HepG2 (cell line): ENCODE results near the gene RIMBP2. TPM values are rescaled to one million over a fixed set of nuclear protein-coding genes. Genes with fewer than 3 reads are reported as not detected.

ENCODE experiments used
- ATAC-seq: fragments of 200-7000 bp; cut with Tn5 transposase; 3 replicates; pipeline ENCODE4 v1.9.1; 2020; ENCODE audit warnings: mild to moderate bottlenecking, moderate library complexity
- BruUV-seq: library from RNA; stranded (reverse); fragments of 400-500 nt; replicated peaks from 2 replicates; lab custom pipeline; 2021; lab: Mats Ljungman, UMichigan
- CTCF ChIA-PET: fragments of 300-600 bp; formaldehyde crosslinking; extraction: SDS; loops from one replicate; lab custom pipeline; 2021; ENCODE audit warnings: low total read pairs, inconsistent platforms, low intra/inter-chr PET ratio; lab: Yijun Ruan, JAX
- POLR2A ChIA-PET: fragments of 350-600 bp; sonication (Branson Sonifier 250); formaldehyde crosslinking; loops from one replicate; lab custom pipeline; 2020; ENCODE audit warnings: antibody characterized with exemption, inconsistent platforms; lab: Yijun Ruan, JAX
- DNase-seq: peaks from one replicate; pipeline ENCODE4 v3.0.0-alpha.2; 2015; ENCODE audit warnings: low spot score
- FAIRE-seq: peaks from 3 replicates; lab custom pipeline; 2011; peaks lifted over from hg19 to GRCh38; lab: Jason Lieb, UNC
- H2AFZ ChIP-seq: one replicate; pipeline ENCODE4 v1.6.1; 2011; ENCODE audit warnings: low read length, inconsistent platforms
- H3K27ac ChIP-seq: fragments of 300-600 bp; 3 replicates; pipeline ENCODE4 v1.8.0; 2011; ENCODE audit warnings: mixed run types, mild to moderate bottlenecking, mixed read lengths, low read length, inconsistent platforms; ENCODE audit not compliant: insufficient read depth; ENCODE audit errors: extremely low read length
- H3K27me3 ChIP-seq, 2 experiments: fragments of 200-600 bp in 1 of 2; 2 replicates in 1 of 2; 3 replicates in 1 of 2; pipeline versions ENCODE4 v1.6.0 to v1.8.0; 2011; ENCODE audit warnings: low read length in 2 of 2, mild to moderate bottlenecking in 2 of 2, moderate library complexity in 2 of 2, inconsistent platforms in 1 of 2; ENCODE audit not compliant: insufficient read depth in 2 of 2, control insufficient read depth in 1 of 2
- H3K36me3 ChIP-seq, 2 experiments: fragments of 200-600 bp in 1 of 2; replicated peaks in 1 of 2; 2 replicates in 1 of 2; 3 replicates in 1 of 2; pipeline versions ENCODE4 v1.5.1 to v1.8.0; 2011; ENCODE audit warnings: low read length in 2 of 2, inconsistent platforms in 1 of 2; ENCODE audit not compliant: insufficient read depth in 2 of 2, control insufficient read depth in 1 of 2
- H3K4me1 ChIP-seq: 2 replicates; pipeline ENCODE4 v1.5.1; 2012; ENCODE audit warnings: low read length, inconsistent platforms; ENCODE audit not compliant: insufficient read depth
- H3K4me2 ChIP-seq: 2 replicates; pipeline ENCODE4 v1.6.0; 2011; ENCODE audit warnings: low read depth, low read length, inconsistent platforms
- H3K4me3 ChIP-seq, 3 experiments: fragments of 200-600 bp in 1 of 3; sonication (generic), shearing (Covaris generic) in 1 of 3; replicated peaks in 1 of 3; 2 replicates each; pipeline ENCODE4 v1.5.1; 2011 to 2016; ENCODE audit warnings: low read length in 3 of 3, inconsistent platforms in 2 of 3, low read depth in 2 of 3, mild to moderate bottlenecking in 2 of 3, control low read depth in 1 of 3, mixed read lengths in 1 of 3; ENCODE audit not compliant: insufficient read depth in 1 of 3
- H3K79me2 ChIP-seq: one replicate; pipeline ENCODE4 v1.6.1; 2011; ENCODE audit warnings: low read length, inconsistent platforms; ENCODE audit not compliant: insufficient read depth
- H3K9ac ChIP-seq: 2 replicates; pipeline ENCODE4 v1.6.0; 2011; ENCODE audit warnings: mild to moderate bottlenecking, low read depth, low read length, inconsistent platforms; ENCODE audit not compliant: insufficient read depth
- H3K9me3 ChIP-seq: 2 replicates; pipeline ENCODE4 v1.5.1; 2012; ENCODE audit warnings: mild to moderate bottlenecking, low read length
- H4K20me1 ChIP-seq: 2 replicates; pipeline ENCODE4 v1.6.0; 2011; ENCODE audit warnings: inconsistent platforms, mild to moderate bottlenecking, low read length, moderate library complexity; ENCODE audit not compliant: insufficient read depth
- ATF2 ChIP-seq: sonication (generic); formaldehyde crosslinking; IDR thresholded peaks from 2 replicates; pipeline ENCODE4 v1.4.0; 2020; ENCODE audit warnings: missing genetic modification reagents
- BHLHE40 ChIP-seq: IDR thresholded peaks from 2 replicates; pipeline ENCODE4 v1.6.1; 2011; ENCODE audit warnings: low read length, improper control_type of control experiment
- GABPA ChIP-seq, 2 experiments: IDR thresholded peaks; 2 replicates each; pipeline ENCODE4 v1.6.1; 2011 to 2016; ENCODE audit warnings: low read depth in 2 of 2, low read length in 1 of 2, missing biosample characterization in 1 of 2, missing genetic modification characterization in 1 of 2
- GTF2F1 ChIP-seq: fragments of 150-350 bp; IDR thresholded peaks from 2 replicates; pipeline ENCODE4 v1.6.1; 2014; ENCODE audit warnings: low read length
- MLXIP ChIP-seq: sonication (generic); formaldehyde crosslinking; IDR thresholded peaks from 2 replicates; pipeline ENCODE4 v1.9.0; 2021; ENCODE audit warnings: missing genetic modification reagents, borderline replicate concordance
- MTA1 ChIP-seq: sonication (generic); formaldehyde crosslinking; IDR thresholded peaks from 2 replicates; pipeline ENCODE4 v1.4.0; 2020; ENCODE audit warnings: missing genetic modification reagents, mild to moderate bottlenecking, borderline replicate concordance
- SNRNP70 ChIP-seq: fragments of 200-400 bp; formaldehyde crosslinking; IDR thresholded peaks from 2 replicates; pipeline ENCODE4 v1.6.1; 2017; ENCODE audit warnings: mild to moderate bottlenecking, low read depth, low read length, moderate library complexity
- ZBTB2 ChIP-seq: sonication (generic); formaldehyde crosslinking; IDR thresholded peaks from 2 replicates; pipeline ENCODE4 v1.8.0; 2022; ENCODE audit warnings: low read depth, missing genetic modification reagents
- ZFY ChIP-seq: sonication (generic); formaldehyde crosslinking; IDR thresholded peaks from 2 replicates; pipeline ENCODE4 v1.4.0; 2020; ENCODE audit warnings: missing genetic modification reagents
- ZNF124 ChIP-seq: sonication (generic); formaldehyde crosslinking; IDR thresholded peaks from 2 replicates; pipeline ENCODE4 v1.4.0; 2020; ENCODE audit warnings: missing genetic modification reagents
- ZNF224 ChIP-seq: sonication (generic); formaldehyde crosslinking; IDR thresholded peaks from 2 replicates; pipeline ENCODE4 v1.5.0; 2020; ENCODE audit warnings: mild to moderate bottlenecking, missing genetic modification reagents
- ZNF232 ChIP-seq: sonication (generic); formaldehyde crosslinking; IDR thresholded peaks from 2 replicates; pipeline ENCODE4 v1.4.0; 2020; ENCODE audit warnings: missing genetic modification reagents, borderline replicate concordance
- ZNF3 ChIP-seq: IDR thresholded peaks from 2 replicates; pipeline ENCODE4 v1.7.0; 2017; ENCODE audit warnings: inconsistent platforms
- ZNF7 ChIP-seq: IDR thresholded peaks from 2 replicates; pipeline ENCODE4 v1.6.1; 2016; ENCODE audit warnings: missing biosample characterization, missing genetic modification reagents
- WGBS: methylation state at CpG from one replicate; pipeline ENCODE4 v1.1.6; 2017; ENCODE audit warnings: low lambda C conversion rate; 5-methylcytosine and 5-hydroxymethylcytosine counted together
- in situ Hi-C: cut with HindIII; loops from 2 replicates; pipeline ENCODE4 v1.10.0; 2017; ENCODE audit warnings: low pct_unique_long_range_greater_than_20kb; ENCODE audit not compliant: extremely low pct_ligation_motif_present
- intact Hi-C: fragments of 100-400 bp; cut with micrococcal nuclease; formaldehyde crosslinking; loops from one replicate; pipeline ENCODE4 v1.10.0; 2022; ENCODE audit not compliant: unreplicated experiment
- polyA plus RNA-seq, 8 experiments: library from polyadenylated mRNA; depleted of rRNA in 3 of 8; stranded (reverse) in 7 of 8; unstranded in 1 of 8; fragments of >200 nt; fragmentation: Illumina TruSeq in 4 of 8; extraction: Trizol in 4 of 8; gene quantifications; 2 replicates each; pipeline versions ENCODE4 v1.2.1 to v1.2.3, GENCODE V29; 2011 to 2016; ENCODE audit warnings: low read depth in 4 of 8, missing spikeins in 1 of 8, mixed read lengths in 1 of 8; ENCODE audit not compliant: insufficient read depth in 1 of 8
- total RNA-seq, 5 experiments: library from RNA; depleted of rRNA; stranded (reverse); fragments of >200 nt; fragmentation: Illumina TruSeq; extraction: Trizol; gene quantifications; 2 replicates each; pipeline ENCODE4 v1.2.3, GENCODE V29; 2016; ENCODE audit warnings: low read depth in 1 of 5

RIMBP2 gene
- total and polyA plus RNA-seq, 2 of the 13 experiments (the other 11 are each of a cell fraction or from before 2014, with no cell fraction given): 0.03 TPM; not detected in 1

DNA sequence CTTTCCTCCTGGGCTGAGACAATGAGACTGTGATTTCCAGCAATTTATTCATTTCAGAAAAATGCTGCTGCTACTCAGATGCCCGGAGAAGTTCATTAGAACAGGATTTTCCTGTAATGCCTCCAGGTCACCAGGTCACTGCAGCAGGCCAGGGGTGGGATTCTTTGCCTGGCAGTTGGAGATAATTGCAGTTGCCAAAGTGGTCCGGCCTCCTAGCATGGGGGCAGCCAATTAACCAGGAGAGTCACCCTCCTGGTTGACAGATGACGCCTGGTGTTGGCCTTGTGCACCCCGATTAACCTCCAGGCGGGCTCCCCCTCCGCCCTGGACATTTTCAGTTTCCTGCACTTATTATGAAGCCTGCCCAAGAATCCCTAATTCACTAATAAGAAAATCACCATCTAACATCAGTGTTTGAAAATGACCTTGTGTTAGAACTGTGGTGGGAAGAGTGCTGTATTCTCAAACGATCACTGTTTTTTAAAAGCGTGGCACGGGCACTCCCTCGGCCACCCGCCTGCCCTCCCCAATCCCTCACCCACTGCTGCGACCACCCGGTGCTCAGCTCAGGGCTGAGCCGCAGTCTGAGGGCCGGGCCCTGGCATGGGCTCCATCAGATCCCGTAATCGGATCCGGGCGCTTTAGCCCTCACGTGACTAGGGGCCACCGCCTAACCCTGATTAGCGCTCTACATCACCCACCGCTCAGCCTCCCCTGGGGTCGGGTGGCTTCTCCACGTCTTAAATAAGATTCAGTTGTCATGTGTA, 12.9 kb downstream of the RIMBP2 start:
- ATAC-seq: no peak
- CTCF ChIA-PET: no interaction called here

DNA sequence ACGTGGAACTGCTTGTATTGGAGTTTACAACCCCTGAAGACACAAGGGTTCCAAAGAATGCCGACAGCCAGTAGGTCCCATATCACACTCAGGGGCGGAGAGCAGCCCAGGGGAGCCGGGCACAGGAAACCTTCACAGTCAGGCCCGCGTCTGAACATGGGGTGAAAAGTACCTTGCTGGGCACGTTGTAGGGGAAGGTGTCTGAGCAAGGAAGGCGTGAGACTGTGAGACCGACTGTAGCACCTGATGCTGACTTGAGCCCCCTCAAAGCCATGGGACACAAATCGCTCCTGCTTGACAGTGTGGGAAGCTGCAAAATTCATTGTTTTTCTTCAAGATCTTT, 14.7 kb downstream of the RIMBP2 start:
- H3K4me2 ChIP-seq: no peak overlapping the region
- DNase-seq: no peak
- H3K4me1 ChIP-seq: no peaks in the 10 kb centered on the region
- H3K36me3 ChIP-seq: no peaks in the 10 kb centered on the region
- 47% methylated on average over 5 of the region's 10 CpGs for WGBS
- BruUV-seq: no TSS peak
- H3K79me2 ChIP-seq: no peaks in the 10 kb centered on the region
- H3K27me3 ChIP-seq: peaks cover 4 to 54% of the 10 kb centered on the region in 2 experiments
- FAIRE-seq: no peak
- H2AFZ ChIP-seq: no peak overlapping the region
- no peaks in the 10 kb centered on the region for H3K9me3 ChIP-seq
- no peak for ATAC-seq
- in situ Hi-C loops (no loop called here), intact Hi-C loops (no loop called here)
- no peaks in the 10 kb centered on the region for H4K20me1 ChIP-seq
- H3K9ac ChIP-seq: no peak overlapping the region
- POLR2A ChIA-PET: no interaction called here
- H3K4me3 ChIP-seq: no peak overlapping the region
- no peak overlapping the region for H3K27ac ChIP-seq
- no peak for TF ChIP-seq ZNF232 (CRISPR knock-in tag)
- no peak for TF ChIP-seq ZBTB2 (CRISPR knock-in tag)
- TF ChIP-seq ZNF224 (CRISPR knock-in tag): no peak
- no peak for TF ChIP-seq ZFY
- no peak for TF ChIP-seq MLXIP (CRISPR knock-in tag)
- TF ChIP-seq GABPA (IDR thresholded peaks at IDR 0.05; ENCODE audit: low read depth, low read length): no peak
- TF ChIP-seq GABPA (CRISPR knock-in tag; IDR thresholded peaks at IDR 0.05; ENCODE audit: low read depth): no peak
- CTCF ChIA-PET: no interaction called here

More for the DNA sequence above, 12.9 kb downstream of the RIMBP2 start:
- Histone ChIP-seq H3K27me3 (peaks cover 4 to 52% of the 10 kb centered on the region in 2 experiments), H3K36me3 (no peaks in the 10 kb centered on the region), H3K4me2 (no peak overlapping the region), H2AFZ (no peak overlapping the region), H3K9me3 (no peaks in the 10 kb centered on the region), H4K20me1 (no peaks in the 10 kb centered on the region), H3K4me1 (no peaks in the 10 kb centered on the region), H3K4me3 (no peak overlapping the region), H3K9ac (no peak overlapping the region), H3K79me2 (no peaks in the 10 kb centered on the region), H3K27ac (no peak overlapping the region)
- DNase-seq (no peak), FAIRE-seq (no peak)
- TF ChIP-seq GTF2F1 (no peak), ZNF124 (CRISPR knock-in tag) (no peak), MTA1 (CRISPR knock-in tag) (no peak), ZNF3 (CRISPR knock-in tag) (no peak), BHLHE40 (no peak), ATF2 (no peak), SNRNP70 (no peak), ZNF7 (CRISPR knock-in tag) (no peak)
- BruUV-seq: no TSS peak
- 29% methylated on average over 17 of the region's 25 CpGs for WGBS
- intact Hi-C loops (no loop called here), in situ Hi-C loops (no loop called here)
- POLR2A ChIA-PET: no interaction called here
